Stimulated activated naive CD8-positive, alpha-beta T cell treated with anti-CD3 and anti-CD28 coated beads, Interleukin-15, Interleukin-2, amounts not matched to agents 100 U/mL and 50 U/mL, for 24 hours (primary cell): ENCODE measurements around the gene TNS3.
"Not testable (repeated sequence)": the region's sequence is repeated elsewhere in the genome, so short reads cannot be mapped to it uniquely, and the experiment has no call there.

ENCODE experiments used
- ATAC-seq: fragments of 150-1000 bp; cut with Tn5 transposase; one replicate; pipeline ENCODE4 v1.10.0; 2021
- DNase-seq: peaks from one replicate; pipeline ENCODE4 v3.0.0; 2021

The TNS3 gene

DNA sequence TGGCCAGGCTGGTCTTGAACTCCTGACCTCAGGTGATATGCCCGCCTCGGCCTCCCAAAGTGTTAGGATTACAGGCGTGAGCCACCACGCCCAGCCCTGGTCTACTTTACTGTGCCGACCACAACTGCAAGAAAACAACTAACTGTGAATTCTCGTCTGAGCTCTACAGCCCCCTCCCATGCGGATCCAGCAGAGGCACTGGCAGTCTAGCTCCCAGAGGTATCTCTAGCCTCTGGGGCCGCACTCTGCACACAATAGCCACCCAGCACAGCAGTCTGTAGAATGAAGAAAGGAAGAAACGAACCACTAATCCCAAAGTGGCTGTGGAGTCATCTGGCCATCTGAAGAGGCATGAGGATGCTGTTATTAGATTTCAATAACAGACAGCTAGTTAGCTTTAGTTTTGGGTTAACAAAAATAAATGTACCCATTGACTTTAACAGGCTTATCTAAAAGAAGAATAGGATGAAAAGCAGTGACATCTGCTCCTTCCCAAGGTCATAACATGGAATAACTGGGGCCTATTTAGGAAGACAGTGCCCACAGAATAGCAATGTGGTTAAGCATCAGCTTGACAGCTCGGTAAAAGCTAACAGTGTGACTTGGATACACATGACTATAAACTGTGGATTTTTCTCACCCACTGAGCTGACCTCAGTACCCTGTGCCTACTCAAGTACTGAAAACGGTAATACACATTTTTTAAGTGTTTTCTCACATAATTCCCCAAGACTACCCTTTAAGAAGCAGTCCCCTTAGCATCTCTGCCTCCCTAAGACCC lies 131.9 kb downstream of the TNS3 start:
- no peak for ATAC-seq
- no peak for DNase-seq

GRCh38 chr7:47448971-47449370 lies 132.9 kb downstream of the TNS3 start:
- ATAC-seq (no peak), DNase-seq (no peak)

- ATAC-seq (no peak), DNase-seq (no peak)
These were observed 134.1 kb downstream of the TNS3 start for GRCh38 chr7:47447621-47448349.

DNA sequence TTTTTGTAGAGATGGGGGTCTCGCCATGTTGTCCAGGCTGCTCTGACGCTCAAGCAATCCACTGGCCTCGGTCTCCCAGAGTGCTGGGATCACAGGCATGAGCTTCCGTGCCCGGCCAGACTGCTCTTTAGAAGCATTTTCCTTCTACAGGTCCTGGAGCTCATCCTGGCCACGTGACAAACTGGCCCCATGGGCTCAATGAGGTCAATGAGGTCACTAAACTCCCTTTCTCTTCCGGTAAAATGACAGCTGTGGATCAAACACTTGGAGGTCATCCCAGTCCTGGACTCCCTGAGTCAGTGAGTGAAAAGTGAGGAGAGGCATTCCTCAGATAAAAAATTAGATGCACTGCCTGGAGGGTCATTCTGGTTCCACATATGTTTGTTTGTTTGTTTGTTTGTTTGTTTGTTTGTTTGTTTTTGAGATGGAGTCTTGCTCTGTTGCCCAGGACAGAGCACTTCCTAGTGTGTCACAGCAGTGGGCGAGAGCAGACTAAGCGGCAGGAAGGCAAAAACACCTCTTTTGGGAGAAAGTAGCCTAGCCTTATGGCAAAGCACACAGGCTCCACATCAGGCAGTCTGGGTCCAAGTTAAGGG lies 134.9 kb downstream of the TNS3 start:
- ATAC-seq (no peak), DNase-seq (no peak)

GRCh38 chr7:47444376-47445098 lies 137.4 kb downstream of the TNS3 start:
- no peak for ATAC-seq
- no peak for DNase-seq

DNA sequence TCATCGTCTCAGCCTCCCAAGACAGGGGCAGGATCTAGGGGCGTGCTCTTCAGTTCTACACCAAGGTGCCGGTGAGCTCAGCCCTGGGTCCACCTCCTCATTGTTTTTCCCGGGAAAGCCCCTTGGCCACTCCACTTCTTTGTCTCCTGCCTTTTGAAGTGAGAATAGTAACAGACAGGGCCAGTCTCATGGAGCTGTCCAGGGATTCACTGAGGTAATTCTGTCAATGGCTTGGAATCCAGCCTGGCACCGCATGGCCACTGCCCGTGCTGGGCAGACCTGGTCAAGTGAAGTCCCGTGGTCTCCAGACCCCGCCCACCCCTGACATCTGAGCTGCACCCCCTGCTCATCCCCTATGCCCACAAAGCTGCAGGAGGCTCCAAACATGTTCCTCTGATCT lies 138.9 kb downstream of the TNS3 start:
- ATAC-seq, result no peak

GRCh38 chr7:47442605-47442865 lies 139.4 kb downstream of the TNS3 start:
- DNase-seq (no peak), ATAC-seq (no peak)

More for the DNA sequence above, 138.9 kb downstream of the TNS3 start:
- DNase-seq, result no peak

DNA sequence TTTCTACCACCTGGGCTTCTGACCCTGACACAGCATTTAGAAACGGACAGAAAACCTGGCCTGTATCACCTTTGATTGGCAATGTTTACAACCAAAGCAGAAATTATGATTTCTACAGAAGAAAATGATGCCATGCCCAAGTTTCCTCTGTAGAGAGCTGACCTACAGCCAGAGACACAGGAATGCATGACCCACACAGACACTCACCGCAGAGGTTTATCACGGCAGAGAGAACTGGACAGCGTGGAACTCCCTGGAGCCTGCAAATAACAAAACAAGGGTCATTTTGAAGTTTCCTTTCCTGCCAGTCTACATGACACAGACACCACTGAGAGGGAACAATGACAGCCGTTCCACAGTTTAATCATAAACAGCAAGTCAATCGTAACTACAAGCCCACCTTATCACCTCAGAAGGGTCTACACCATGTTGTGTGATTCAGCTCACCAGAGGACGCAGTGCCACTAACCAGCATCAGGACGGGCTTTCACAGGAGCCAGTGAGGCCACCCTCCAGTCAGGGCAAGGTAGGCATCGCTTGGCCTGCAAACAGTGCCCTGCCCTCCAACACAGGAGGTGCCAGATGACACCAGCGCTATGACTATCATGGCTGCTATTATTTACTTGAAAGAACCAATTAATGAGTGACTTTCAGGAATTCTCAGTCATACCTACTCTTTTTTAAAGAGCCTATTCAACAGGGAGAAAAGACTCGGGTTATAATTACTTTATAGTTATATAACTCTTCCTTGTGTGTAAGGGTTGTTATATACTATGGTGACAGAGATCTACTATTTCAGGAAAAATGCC lies 139.9 kb downstream of the TNS3 start:
- DNase-seq, result no peak
- ATAC-seq, result no peak

- not testable (repeated sequence) for ATAC-seq, DNase-seq
These were observed 140.9 kb downstream of the TNS3 start for GRCh38 chr7:47441048-47441447.

GRCh38 chr7:47440320-47440719 lies 141.6 kb downstream of the TNS3 start:
- no peak for DNase-seq
- no peak for ATAC-seq

DNA sequence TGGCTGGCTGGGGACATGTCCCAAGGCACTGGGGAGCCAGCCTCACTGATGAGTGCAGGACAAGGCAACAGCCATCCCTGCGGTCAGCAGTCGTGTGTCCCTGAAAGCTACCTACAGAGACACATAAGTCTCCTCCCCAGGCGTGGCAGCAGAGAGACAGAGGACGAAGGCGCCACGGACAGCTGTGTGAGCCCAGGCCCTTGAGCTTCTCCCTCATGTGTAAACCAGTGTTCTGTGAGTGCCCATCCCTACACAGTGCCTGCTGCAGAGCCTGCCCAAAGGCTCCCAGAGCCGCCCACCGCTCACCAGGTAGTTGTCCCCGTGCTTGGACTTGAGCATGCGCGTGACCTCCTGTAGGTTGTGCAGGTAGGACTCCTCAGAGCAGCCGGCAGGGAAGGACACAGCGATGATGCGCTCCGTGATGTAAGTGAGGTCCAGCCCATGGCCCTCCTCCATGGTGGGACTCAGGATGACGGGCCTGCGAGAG lies 142.7 kb downstream of the TNS3 start:
- ATAC-seq, result no peak

DNA sequence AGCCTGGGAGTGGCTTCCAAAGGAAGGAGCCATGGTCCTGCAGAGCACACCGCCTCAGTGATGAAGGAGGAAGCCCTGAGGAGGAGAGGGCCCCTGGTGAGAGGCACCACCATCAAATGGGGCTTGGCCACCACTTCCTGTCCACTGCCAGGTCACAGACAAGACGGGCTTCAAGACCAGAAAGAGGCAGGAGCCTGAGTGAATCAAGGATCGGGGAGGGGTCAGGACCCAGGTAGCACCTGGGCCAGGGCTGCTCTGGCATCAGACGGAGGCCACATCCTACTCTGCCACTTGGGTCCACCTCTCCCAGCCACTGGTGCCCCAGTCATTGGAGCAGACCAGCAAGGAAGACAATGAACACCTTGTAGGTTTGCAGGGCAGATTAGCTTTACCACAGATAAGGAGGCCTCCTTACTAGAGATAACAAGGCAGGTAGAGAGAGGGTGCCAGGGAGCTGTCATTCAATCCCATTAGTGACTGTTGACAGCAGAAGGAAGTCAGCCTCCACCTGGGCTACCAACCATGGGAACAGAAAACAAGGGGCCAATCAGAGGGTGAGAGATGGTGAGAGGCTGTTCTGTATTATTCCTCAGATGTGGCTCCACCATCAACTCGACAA lies 143.4 kb downstream of the TNS3 start:
- no peak for DNase-seq

More for the DNA sequence above, 142.7 kb downstream of the TNS3 start:
- no peak for DNase-seq

GRCh38 chr7:47435889-47436312 lies 146.0 kb downstream of the TNS3 start:
- ATAC-seq, result no peak
- peak; percentile 5 for DNase-seq

More for the DNA sequence above, 143.4 kb downstream of the TNS3 start:
- ATAC-seq, result no peak

- ATAC-seq, result no peak
These were observed 148.4 kb downstream of the TNS3 start for GRCh38 chr7:47433564-47433895.

DNA sequence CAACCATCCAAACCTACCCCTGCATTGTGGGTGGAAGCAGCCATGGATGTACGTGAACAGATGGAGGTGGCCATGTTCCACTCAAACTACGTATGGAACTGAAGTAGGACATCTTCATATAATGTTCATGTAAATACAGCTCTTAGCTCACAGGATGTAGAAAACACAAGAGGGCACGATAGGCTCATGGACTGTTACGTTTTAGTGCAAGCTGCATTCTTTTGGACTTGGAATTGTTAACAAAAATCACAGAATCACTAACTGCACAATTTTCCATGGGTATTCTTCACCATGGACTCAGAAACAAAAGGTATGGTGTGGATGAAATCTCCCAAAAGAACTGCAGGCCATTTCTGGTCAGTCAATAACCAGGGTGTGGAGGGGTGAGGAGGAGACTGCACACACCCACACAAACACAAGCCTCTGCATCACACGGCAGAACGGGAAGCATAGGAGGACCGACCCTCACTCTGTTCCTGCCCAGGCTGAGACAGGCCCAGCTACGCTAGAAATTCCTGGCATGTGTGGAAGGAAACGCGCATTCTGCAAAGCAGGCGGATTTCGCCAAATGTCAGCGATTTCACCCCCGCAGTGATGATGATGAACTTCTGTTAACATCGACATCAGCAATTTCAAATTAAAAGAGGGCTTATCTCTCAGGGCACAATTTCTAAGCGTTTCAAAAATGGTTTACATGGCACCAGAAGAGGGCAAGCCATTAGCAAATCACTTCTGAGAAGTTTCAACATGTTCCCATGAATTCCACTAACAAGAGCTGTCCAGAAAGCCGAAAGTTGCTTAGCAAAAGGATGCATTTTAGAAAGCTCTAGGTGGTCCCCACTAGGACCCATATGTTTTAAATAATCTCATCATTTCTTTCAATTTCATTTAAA lies 149.0 kb downstream of the TNS3 start:
- DNase-seq (no peak), ATAC-seq (no peak)

More at GRCh38 chr7:47433564-47433895, 148.4 kb downstream of the TNS3 start:
- DNase-seq, result no peak

- ATAC-seq, result no peak
- DNase-seq, result no peak
These were observed 151.5 kb downstream of the TNS3 start for GRCh38 chr7:47430422-47430821.

- DNase-seq, result no peak
- ATAC-seq, result no peak
These were observed 153.0 kb downstream of the TNS3 start for GRCh38 chr7:47428768-47429472.

DNA sequence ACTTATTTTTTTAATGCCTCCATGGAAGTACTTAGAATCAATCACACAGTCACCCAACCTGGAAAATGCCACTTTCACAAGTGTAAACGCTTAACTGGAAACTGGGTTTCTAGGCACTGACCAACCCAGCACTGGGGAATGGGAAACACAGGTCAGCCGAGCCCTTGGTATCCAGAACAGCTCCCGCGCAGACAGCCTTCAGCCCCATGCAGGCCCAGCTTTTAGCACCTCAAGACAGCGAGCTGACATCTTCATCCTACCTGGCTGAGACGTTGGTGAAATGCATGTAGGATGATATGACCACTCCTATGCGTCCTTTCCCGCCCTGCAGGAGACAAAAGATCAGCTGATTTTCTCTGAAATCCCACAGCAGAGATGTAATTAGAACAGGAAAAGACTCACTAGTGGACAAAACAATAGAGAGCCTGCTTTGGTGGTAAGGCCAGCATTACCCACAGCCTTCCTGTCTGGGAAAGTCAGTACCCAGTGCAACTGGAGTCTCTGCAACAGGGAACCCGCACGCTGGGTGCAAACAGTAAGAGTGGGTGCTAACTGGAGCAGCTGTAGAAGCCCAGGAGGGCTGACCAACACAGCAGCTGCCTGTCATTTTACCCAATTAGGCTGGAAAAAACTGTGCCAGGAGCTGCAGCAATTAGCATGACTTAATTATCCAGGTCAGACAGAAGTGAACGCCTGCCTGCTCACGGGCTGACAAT lies 153.7 kb downstream of the TNS3 start:
- no peak for DNase-seq
- no peak for ATAC-seq
